K562 (cell line): ENCODE data around the gene FBXO46. TPM values are rescaled to one million over a fixed set of nuclear protein-coding genes. Genes with fewer than 3 reads are reported as not detected.

Experiments
- ATF7 ChIP-seq: fragments of 450-650 bp; IDR thresholded peaks from 2 replicates; pipeline ENCODE4 v1.7.1; 2014; ENCODE audit warnings: mild to moderate bottlenecking, moderate library complexity
- DACH1 ChIP-seq: fragments of 450-650 bp; IDR thresholded peaks from 2 replicates; pipeline ENCODE4 v1.6.1; 2018; ENCODE audit not compliant: partially characterized antibody
- FOS ChIP-seq: IDR thresholded peaks from 3 replicates; pipeline ENCODE4 v1.6.1; 2011; ENCODE audit not compliant: insufficient read length; ENCODE audit errors: extremely low read depth
- HDAC1 ChIP-seq, 2 experiments: fragments of 450-650 bp; IDR thresholded peaks; 2 replicates each; pipeline ENCODE4 v1.6.1; 2016 to 2017; ENCODE audit warnings: inconsistent platforms in 1 of 2, mild to moderate bottlenecking in 1 of 2, moderate library complexity in 1 of 2
- HIVEP1 ChIP-seq: fragments of 250-450 bp; sonication (Bioruptor Pico); IDR thresholded peaks from 2 replicates; pipeline ENCODE4 v1.4.0; 2020; ENCODE audit warnings: mild to moderate bottlenecking
- MECOM ChIP-seq: fragments of 250-450 bp; sonication (Bioruptor Pico); IDR thresholded peaks from 2 replicates; pipeline ENCODE4 v1.8.0; 2022; ENCODE audit warnings: inconsistent platforms
- MYC ChIP-seq, 2 experiments: fragments of 250-450 bp in 1 of 2; sonication (Bioruptor Pico) in 1 of 2; IDR thresholded peaks; 2 replicates each; pipeline versions ENCODE4 v1.5.1 to v1.6.1; 2012 to 2021; ENCODE audit warnings: low read depth in 2 of 2, borderline replicate concordance in 1 of 2, improper control_type of control experiment in 1 of 2, low read length in 1 of 2, mild to moderate bottlenecking in 1 of 2, moderate library complexity in 1 of 2
- POLR2AphosphoS5 ChIP-seq: IDR thresholded peaks from 2 replicates; pipeline ENCODE4 v1.6.1; 2011; ENCODE audit warnings: mild to moderate bottlenecking, low read depth, low read length, moderate library complexity; ENCODE audit not compliant: control insufficient read depth, insufficient read depth
- PRDM10 ChIP-seq: fragments of 450-650 bp; IDR thresholded peaks from 2 replicates; pipeline ENCODE4 v1.6.1; 2018; ENCODE audit not compliant: partially characterized antibody
- PRPF4 ChIP-seq: fragments of 200-400 bp; formaldehyde crosslinking; IDR thresholded peaks from one replicate; pipeline ENCODE4 v1.6.1; 2017; ENCODE audit warnings: low read length, low read depth, mild to moderate bottlenecking; ENCODE audit not compliant: insufficient read depth, poor library complexity, severe bottlenecking
- RB1 ChIP-seq: fragments of 450-650 bp; IDR thresholded peaks from 2 replicates; pipeline ENCODE4 v1.6.1; 2017; ENCODE audit warnings: low read depth, mild to moderate bottlenecking
- SIN3A ChIP-seq, 2 experiments: fragments of 150-350 bp in 1 of 2; IDR thresholded peaks; 2 replicates each; pipeline ENCODE4 v1.6.1; 2011 to 2016; ENCODE audit warnings: borderline replicate concordance in 2 of 2, low read depth in 2 of 2, low read length in 2 of 2, mild to moderate bottlenecking in 2 of 2, moderate library complexity in 2 of 2; ENCODE audit not compliant: control insufficient read depth in 1 of 2
- TAF1 ChIP-seq: IDR thresholded peaks from 2 replicates; pipeline ENCODE4 v1.6.1; 2011; ENCODE audit warnings: mild to moderate bottlenecking, low read length, moderate library complexity; ENCODE audit not compliant: insufficient read depth, control insufficient read depth, severe bottlenecking; ENCODE audit errors: extremely low read depth
- TFAM ChIP-seq: fragments of 250-450 bp; sonication (Bioruptor Pico); conservative IDR thresholded peaks from 2 replicates; pipeline ENCODE4 v1.5.0; 2021; ENCODE audit warnings: mild to moderate bottlenecking, moderate library complexity
- ZFX ChIP-seq: sonication (generic); formaldehyde crosslinking; IDR thresholded peaks from 2 replicates; pipeline ENCODE4 v1.8.0; 2022; ENCODE audit warnings: mild to moderate bottlenecking, missing genetic modification reagents, moderate library complexity
- ZNF431 ChIP-seq: sonication (generic); formaldehyde crosslinking; IDR thresholded peaks from 2 replicates; pipeline ENCODE4 v1.8.0; 2022; ENCODE audit warnings: mild to moderate bottlenecking, missing genetic modification reagents
- ZNF609 ChIP-seq: sonication (generic); formaldehyde crosslinking; IDR thresholded peaks from 2 replicates; pipeline ENCODE4 v1.8.1; 2023; ENCODE audit warnings: missing genetic modification reagents, mild to moderate bottlenecking, borderline replicate concordance
- polyA plus RNA-seq, 8 experiments: library from polyadenylated mRNA; depleted of rRNA in 4 of 8; stranded (reverse) in 5 of 8; unstranded in 3 of 8; fragments of >200 nt; fragmentation: Nextera tagmentation in 2 of 8; fragmentation: Illumina TruSeq in 1 of 8; extraction: Ambion mirVana in 2 of 8; extraction: Trizol in 1 of 8; gene quantifications; 2 replicates each; pipeline versions ENCODE4 v1.2.1 to v1.2.3, GENCODE V29; 2011 to 2014; ENCODE audit warnings: inconsistent platforms in 1 of 8, missing spikeins in 1 of 8
- total RNA-seq, 7 experiments: library from RNA; depleted of rRNA in 6 of 7; stranded (reverse); fragments of >200 nt in 6 of 7; fragmentation: Illumina TruSeq in 2 of 7; extraction: Trizol in 2 of 7; gene quantifications; 2 replicates each; pipeline versions ENCODE4 v1.2.1 to v1.2.3, GENCODE V29; 2011 to 2021; ENCODE audit warnings: low replicate concordance in 1 of 7

FBXO46 gene
- total and polyA plus RNA-seq, 9 of the 15 experiments (the other 6 are each of a cell fraction or from before 2014, with no cell fraction given): 1.5 to 36.1 (median 7.3) TPM

- TF ChIP-seq ZFX (peak; percentile 90), TFAM (CRISPR knock-in tag) (no peak), MECOM (CRISPR knock-in tag) (no peak), PRDM10 (peak; percentile 94), TAF1 (peak; percentile 32), DACH1 (peak; percentile 14), ZNF431 (CRISPR knock-in tag) (peak; percentile 3; the same call in 1 of the 2 replicates), FOS (peak; percentile 82), ZNF609 (CRISPR knock-in tag) (no peak), ATF7 (peak; percentile 73), MYC (IDR thresholded peaks at IDR 0.05; ENCODE audit: low read depth, low read length) (peak; percentile 80; the same call in 1 of the 2 replicates), MYC (CRISPR knock-in tag; IDR thresholded peaks at IDR 0.05; ENCODE audit: borderline replicate concordance, low read depth) (0 out of 2 replicates have a peak, but pooled peaks have one; percentile 24), SIN3A (IDR thresholded peaks at IDR 0.05; ENCODE audit: borderline replicate concordance in 2 of 2, control insufficient read depth in 1 of 2, low read depth in 2 of 2, low read length in 2 of 2) (peak in 1 of 2 experiments; percentile 73; a peak in 1 of 4 replicates), HIVEP1 (CRISPR knock-in tag) (no peak), POLR2AphosphoS5 (peak; percentile 70), PRPF4 (no peak), RB1 (0 out of 2 replicates have a peak, but pooled peaks have one; percentile 71), HDAC1 (IDR thresholded peaks at IDR 0.05) (peak in 1 of 2 experiments; percentile 75; a peak in 2 of 4 replicates)
Observed at GRCh38 chr19:45692187-45693105, 38.2 kb downstream of the FBXO46 start, which contains the start of gene QPCTL (continued).
